Hepatocyte (in vitro differentiated cells): ENCODE results near the gene TFEB.

Experiments used
- EZH2 ChIP-seq: fragments of 200-600 bp; sonication (generic); IDR thresholded peaks from 2 replicates; pipeline ENCODE4 v1.6.1; 2016; ENCODE audit warnings: antibody characterized with exemption, mild to moderate bottlenecking, borderline replicate concordance
- EZH2phosphoT487 ChIP-seq: fragments of 200-600 bp; sonication (generic); IDR thresholded peaks from one replicate; pipeline ENCODE4 v1.6.1; 2018; ENCODE audit warnings: antibody characterized with exemption, mild to moderate bottlenecking, low read depth, moderate library complexity; ENCODE audit not compliant: unreplicated experiment, severe bottlenecking
- TF ChIP-seq, protein P1 (sequence below): fragments of 200-600 bp; sonication (generic); IDR thresholded peaks from 2 replicates; pipeline ENCODE4 v1.5.1; 2016; ENCODE audit warnings: antibody characterized with exemption, mild to moderate bottlenecking; ENCODE audit not compliant: poor library complexity

DNA sequence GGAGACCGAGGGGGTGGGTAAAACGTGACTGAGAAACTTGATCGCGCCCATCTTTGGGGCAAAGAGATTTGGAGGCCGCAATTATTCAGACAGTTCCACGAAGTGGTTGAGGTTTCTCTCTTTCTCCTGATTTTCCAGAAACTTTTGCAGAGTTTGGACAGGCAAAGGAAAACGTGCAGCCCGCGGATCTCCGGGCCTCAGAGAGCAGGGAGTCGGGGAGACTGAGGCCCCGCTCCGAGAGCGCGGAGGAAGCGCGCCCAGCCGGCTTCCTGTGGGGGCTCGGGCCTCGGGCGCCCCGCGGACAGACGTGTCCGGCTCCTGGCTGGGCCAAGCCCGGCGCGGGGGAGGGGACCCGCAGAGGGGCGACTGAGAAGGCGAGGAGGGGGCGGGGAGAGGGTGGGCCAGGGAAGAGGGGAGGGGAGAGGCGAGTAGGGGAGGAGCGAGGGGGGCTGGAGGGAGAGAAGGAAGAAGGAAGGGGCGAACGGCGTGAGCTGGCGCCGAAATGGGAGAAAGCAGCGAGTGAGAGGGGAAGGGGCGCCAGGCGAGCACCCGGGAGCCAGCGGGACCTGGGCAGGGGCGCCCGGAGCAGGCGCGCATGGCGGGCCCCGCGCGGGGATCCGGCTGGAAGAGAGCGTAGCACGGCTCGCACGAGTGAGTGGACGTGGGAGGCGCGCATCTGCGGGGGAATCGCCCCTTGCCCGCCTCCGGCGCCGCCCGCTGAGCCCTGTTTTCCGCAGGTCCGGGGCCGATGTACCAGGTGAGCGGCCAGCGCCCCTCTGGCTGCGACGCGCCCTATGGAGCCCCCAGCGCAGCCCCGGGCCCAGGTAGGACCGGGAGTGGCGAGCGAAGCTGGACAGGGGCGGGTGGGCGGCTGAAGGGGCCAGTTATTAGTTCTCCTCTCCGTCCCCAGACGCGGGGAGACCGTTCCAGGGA lies 97.1 kb downstream of the TFEB start, which contains the start of gene MDFI:
- TF ChIP-seq, protein P1, sequence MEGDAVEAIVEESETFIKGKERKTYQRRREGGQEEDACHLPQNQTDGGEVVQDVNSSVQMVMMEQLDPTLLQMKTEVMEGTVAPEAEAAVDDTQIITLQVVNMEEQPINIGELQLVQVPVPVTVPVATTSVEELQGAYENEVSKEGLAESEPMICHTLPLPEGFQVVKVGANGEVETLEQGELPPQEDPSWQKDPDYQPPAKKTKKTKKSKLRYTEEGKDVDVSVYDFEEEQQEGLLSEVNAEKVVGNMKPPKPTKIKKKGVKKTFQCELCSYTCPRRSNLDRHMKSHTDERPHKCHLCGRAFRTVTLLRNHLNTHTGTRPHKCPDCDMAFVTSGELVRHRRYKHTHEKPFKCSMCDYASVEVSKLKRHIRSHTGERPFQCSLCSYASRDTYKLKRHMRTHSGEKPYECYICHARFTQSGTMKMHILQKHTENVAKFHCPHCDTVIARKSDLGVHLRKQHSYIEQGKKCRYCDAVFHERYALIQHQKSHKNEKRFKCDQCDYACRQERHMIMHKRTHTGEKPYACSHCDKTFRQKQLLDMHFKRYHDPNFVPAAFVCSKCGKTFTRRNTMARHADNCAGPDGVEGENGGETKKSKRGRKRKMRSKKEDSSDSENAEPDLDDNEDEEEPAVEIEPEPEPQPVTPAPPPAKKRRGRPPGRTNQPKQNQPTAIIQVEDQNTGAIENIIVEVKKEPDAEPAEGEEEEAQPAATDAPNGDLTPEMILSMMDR = no peak
- no peak for TF ChIP-seq EZH2phosphoT487
- peak; percentile 52 for TF ChIP-seq EZH2
